OCI-LY7 (cell line): ENCODE results near the gene TBC1D1. TPM values are rescaled to one million over a fixed set of nuclear protein-coding genes. Genes with fewer than 3 reads are reported as not detected.

Source experiments
- BruUV-seq: library from RNA; stranded (reverse); fragments of 400-500 nt; replicated peaks from 2 replicates; lab custom pipeline; 2021; lab: Mats Ljungman, UMichigan
- CTCF ChIA-PET: fragments of 300-600 bp; sonication (Branson Sonifier 250); formaldehyde crosslinking; loops from one replicate; lab custom pipeline; 2022; ENCODE audit warnings: antibody characterized with exemption; ENCODE audit not compliant: unreplicated experiment; lab: Charles Lee
- POLR2A ChIA-PET: fragments of 300-600 bp; sonication (Branson Sonifier 250); formaldehyde crosslinking; loops from one replicate; lab custom pipeline; 2022; ENCODE audit warnings: antibody characterized with exemption; lab: Charles Lee
- DNase-seq: peaks from one replicate; pipeline ENCODE4 v3.0.0-alpha.2; 2015; ENCODE audit warnings: low spot score
- H2AFZ ChIP-seq: fragments of 200-600 bp; sonication (generic), shearing (Covaris generic); 2 replicates; pipeline ENCODE4 v1.6.1; 2014; ENCODE audit warnings: mild to moderate bottlenecking, antibody characterized with exemption, low read length, moderate library complexity
- H3K27ac ChIP-seq: fragments of 200-600 bp; sonication (generic); 2 replicates; pipeline ENCODE4 v1.5.1; 2014; ENCODE audit warnings: mixed run types, low read depth, mild to moderate bottlenecking, moderate library complexity, low read length, inconsistent platforms; ENCODE audit not compliant: poor library complexity, severe bottlenecking
- H3K36me3 ChIP-seq: fragments of 200-600 bp; sonication (generic); 2 replicates; pipeline ENCODE4 v1.6.1; 2014; ENCODE audit warnings: mild to moderate bottlenecking, antibody characterized with exemption, low read length, moderate library complexity, mixed read lengths; ENCODE audit not compliant: insufficient read depth
- H3K4me1 ChIP-seq: fragments of 200-600 bp; sonication (generic); 2 replicates; pipeline ENCODE4 v1.5.1; 2014; ENCODE audit warnings: mild to moderate bottlenecking, low read length; ENCODE audit not compliant: insufficient read depth, poor library complexity, severe bottlenecking
- H3K4me2 ChIP-seq: fragments of 200-600 bp; sonication (generic); 2 replicates; pipeline ENCODE4 v1.6.1; 2014; ENCODE audit warnings: mild to moderate bottlenecking, low read length
- H3K4me3 ChIP-seq: fragments of 200-600 bp; sonication (generic); 2 replicates; pipeline ENCODE4 v1.5.1; 2014; ENCODE audit warnings: mild to moderate bottlenecking, low read depth, low read length; ENCODE audit not compliant: poor library complexity, severe bottlenecking
- H3K79me2 ChIP-seq: fragments of 200-600 bp; sonication (generic); 2 replicates; pipeline ENCODE4 v1.6.1; 2016; ENCODE audit warnings: low read depth, mild to moderate bottlenecking, low read length, moderate library complexity, mixed read lengths; ENCODE audit not compliant: insufficient read depth
- H3K9me2 ChIP-seq: fragments of 200-600 bp; sonication (generic); 2 replicates; pipeline ENCODE4 v1.6.1; 2016; ENCODE audit warnings: mild to moderate bottlenecking, low read length, mixed read lengths; ENCODE audit not compliant: insufficient read depth
- H3K9me3 ChIP-seq: fragments of 200-600 bp; sonication (generic); 2 replicates; pipeline ENCODE4 v1.6.1; 2014; ENCODE audit warnings: mild to moderate bottlenecking, mixed run types, low read length, mixed read lengths
- H4K20me1 ChIP-seq: fragments of 200-600 bp; sonication (generic); 2 replicates; pipeline ENCODE4 v1.6.1; 2014; ENCODE audit warnings: mild to moderate bottlenecking, antibody characterized with exemption, low read length, moderate library complexity, mixed read lengths; ENCODE audit not compliant: insufficient read depth
- EZH2phosphoT487 ChIP-seq: fragments of 200-600 bp; sonication (generic); IDR thresholded peaks from 2 replicates; pipeline ENCODE4 v1.6.1; 2018; ENCODE audit warnings: low read depth, borderline replicate concordance, mild to moderate bottlenecking, mixed run types, antibody characterized with exemption, low read length, moderate library complexity, mixed read lengths
- intact Hi-C: fragments of 100-400 bp; cut with micrococcal nuclease; formaldehyde crosslinking; loops from one replicate; pipeline ENCODE4 v1.10.0; 2022; ENCODE audit not compliant: unreplicated experiment
- total RNA-seq, 2 experiments: library from RNA; depleted of rRNA in 1 of 2; stranded (reverse); fragments of >200 nt in 1 of 2; shearing (Covaris generic) in 1 of 2; gene quantifications; 2 replicates each; pipeline ENCODE4 v1.2.3, GENCODE V29; 2014 to 2022
- TF ChIP-seq, protein P1 (sequence below): fragments of 200-600 bp; sonication (generic); conservative IDR thresholded peaks from 2 replicates; pipeline ENCODE4 v1.5.1; 2014; ENCODE audit warnings: mild to moderate bottlenecking, antibody characterized with exemption, low read length, moderate library complexity, mixed read lengths

The TBC1D1 gene
- total RNA-seq, 2 experiments from 2014 or later: 539 to 545 TPM

DNA sequence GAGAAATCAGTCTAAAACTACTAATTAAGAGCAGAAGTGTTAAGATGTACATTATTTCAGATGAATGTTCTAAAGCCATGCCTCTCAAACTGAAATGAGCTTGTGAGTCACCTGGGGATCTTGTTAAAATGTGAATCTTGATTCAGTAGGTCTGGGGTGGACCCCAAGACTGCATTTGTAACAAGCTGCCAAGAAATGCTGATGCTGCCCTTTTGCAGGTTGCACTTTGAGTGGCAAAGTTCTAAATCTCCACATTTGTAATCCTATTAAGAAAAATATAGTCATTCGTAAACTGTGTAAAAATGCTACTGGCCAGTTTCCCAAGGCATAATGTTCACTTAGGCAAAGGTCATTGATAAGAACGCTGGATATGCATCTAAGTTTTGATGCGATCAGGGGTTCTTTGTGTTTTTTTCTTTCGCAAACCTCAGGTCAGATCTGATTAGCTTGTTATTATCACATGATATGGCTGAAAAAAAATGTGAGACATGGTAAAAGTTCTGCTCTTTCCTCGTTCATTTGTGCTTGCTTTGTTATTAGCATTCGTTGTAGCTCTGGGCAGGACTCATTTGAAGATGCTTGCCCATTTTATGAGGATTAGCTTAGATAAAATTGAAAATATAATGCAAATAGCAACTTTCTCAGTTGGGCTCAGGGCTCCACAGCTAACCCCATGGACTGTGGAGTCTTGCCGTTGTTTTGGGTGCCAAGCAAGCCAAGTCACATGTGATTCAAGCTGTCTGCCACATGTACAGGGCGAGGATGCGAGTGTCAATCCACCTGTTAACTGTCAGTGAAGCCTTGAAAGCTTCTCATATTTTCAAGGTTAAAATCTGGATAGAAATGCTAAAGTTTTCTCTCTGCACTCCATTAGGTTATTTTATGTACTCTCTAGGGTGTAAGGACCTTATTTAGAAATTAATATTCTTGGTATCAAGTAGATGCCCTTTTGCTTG is 12.1 kb downstream of the TBC1D1 start:
- POLR2A ChIA-PET: interaction anchor here (1.2 kb wide), 1 partner anchor 32 kb away, joined by 3 read pairs; no protein-coding TSS in a partner anchor

GRCh38 chr4:37903901-37904300 is 13.0 kb downstream of the TBC1D1 start:
- Histone ChIP-seq H3K4me2 (no peak overlapping the region), H3K9me2 (no peaks in the 10 kb centered on the region), H2AFZ (no peak overlapping the region), H3K9me3 (no peaks in the 10 kb centered on the region), H3K36me3 (peaks cover 46% of the 10 kb centered on the region), H3K27ac (no peak overlapping the region), H3K79me2 (0 out of 2 replicates have a peak, but pooled peaks cover 5% of the 10 kb centered on the region), H3K4me3 (no peak overlapping the region), H3K4me1 (no peaks in the 10 kb centered on the region), H4K20me1 (no peaks in the 10 kb centered on the region)
- no peak for DNase-seq
- ChIA-PET POLR2A (interaction anchor here (0.6 to 1.2 kb wide), 3 partner anchors 8 to 31 kb away, joined by 3 to 4 read pairs (median 3); no protein-coding TSS in a partner anchor), CTCF (no interaction called here)
- BruUV-seq: no TSS peak
- intact Hi-C loops: no loop called here
- TF ChIP-seq EZH2phosphoT487: no peak
- TF ChIP-seq, protein P1, sequence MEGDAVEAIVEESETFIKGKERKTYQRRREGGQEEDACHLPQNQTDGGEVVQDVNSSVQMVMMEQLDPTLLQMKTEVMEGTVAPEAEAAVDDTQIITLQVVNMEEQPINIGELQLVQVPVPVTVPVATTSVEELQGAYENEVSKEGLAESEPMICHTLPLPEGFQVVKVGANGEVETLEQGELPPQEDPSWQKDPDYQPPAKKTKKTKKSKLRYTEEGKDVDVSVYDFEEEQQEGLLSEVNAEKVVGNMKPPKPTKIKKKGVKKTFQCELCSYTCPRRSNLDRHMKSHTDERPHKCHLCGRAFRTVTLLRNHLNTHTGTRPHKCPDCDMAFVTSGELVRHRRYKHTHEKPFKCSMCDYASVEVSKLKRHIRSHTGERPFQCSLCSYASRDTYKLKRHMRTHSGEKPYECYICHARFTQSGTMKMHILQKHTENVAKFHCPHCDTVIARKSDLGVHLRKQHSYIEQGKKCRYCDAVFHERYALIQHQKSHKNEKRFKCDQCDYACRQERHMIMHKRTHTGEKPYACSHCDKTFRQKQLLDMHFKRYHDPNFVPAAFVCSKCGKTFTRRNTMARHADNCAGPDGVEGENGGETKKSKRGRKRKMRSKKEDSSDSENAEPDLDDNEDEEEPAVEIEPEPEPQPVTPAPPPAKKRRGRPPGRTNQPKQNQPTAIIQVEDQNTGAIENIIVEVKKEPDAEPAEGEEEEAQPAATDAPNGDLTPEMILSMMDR: no peak

More for the DNA sequence above, 12.1 kb downstream of the TBC1D1 start:
- TF ChIP-seq, protein P1: no peak
- Histone ChIP-seq H3K4me3 (no peak overlapping the region), H3K9me3 (no peaks in the 10 kb centered on the region), H3K27ac (no peak overlapping the region), H3K4me2 (no peak overlapping the region), H4K20me1 (no peaks in the 10 kb centered on the region), H3K4me1 (no peaks in the 10 kb centered on the region), H2AFZ (no peak overlapping the region), H3K79me2 (0 out of 2 replicates have a peak, but pooled peaks cover 5% of the 10 kb centered on the region), H3K36me3 (peaks cover 46% of the 10 kb centered on the region), H3K9me2 (no peaks in the 10 kb centered on the region)
- DNase-seq: no peak
- CTCF ChIA-PET: interaction anchor here (0.6 kb wide), 1 partner anchor 88 kb away, joined by 3 read pairs; no protein-coding TSS in a partner anchor
- intact Hi-C loops: no loop called here
- BruUV-seq: no TSS peak
